Skeletal muscle satellite cell (primary cell): ENCODE data around the gene PTF1A. TPM values are rescaled to one million over a fixed set of nuclear protein-coding genes. Genes with fewer than 3 reads are reported as not detected.
"Not testable (repeated sequence)": the region's sequence is repeated elsewhere in the genome, so short reads cannot be mapped to it uniquely, and the experiment has no call there.

ENCODE experiments used
- H3K27me3 ChIP-seq: 2 replicates; pipeline ENCODE4 v1.7.0; 2013; ENCODE audit warnings: low read length; ENCODE audit not compliant: control insufficient read depth, insufficient read depth
- H3K36me3 ChIP-seq: 2 replicates; pipeline ENCODE4 v1.7.0; 2013; ENCODE audit warnings: mild to moderate bottlenecking, control low read depth, low read length; ENCODE audit not compliant: insufficient read depth
- H3K4me1 ChIP-seq: 2 replicates; pipeline ENCODE4 v1.7.0; 2013; ENCODE audit warnings: low read length; ENCODE audit not compliant: control insufficient read depth, insufficient read depth
- H3K4me2 ChIP-seq: 2 replicates; pipeline ENCODE4 v1.7.0; 2013; ENCODE audit warnings: mild to moderate bottlenecking, low read length
- H3K4me3 ChIP-seq: 2 replicates; pipeline ENCODE4 v1.7.0; 2013; ENCODE audit warnings: low read length
- H3K9ac ChIP-seq: 2 replicates; pipeline ENCODE4 v1.7.0; 2013; ENCODE audit warnings: mild to moderate bottlenecking, low read depth, low read length, moderate library complexity
- H3K9me3 ChIP-seq: replicated peaks from 2 replicates; pipeline ENCODE4 v1.7.0; 2013; ENCODE audit warnings: mild to moderate bottlenecking, control low read depth, low read length
- small RNA-seq: library from RNA; depleted of rRNA; stranded (forward); fragments of <200 nt; gene quantifications from one replicate; pipeline ENCODE3, GENCODE V24; 2012

Gene PTF1A

GRCh38 chr10:23241779-23242178 is 49.7 kb downstream of the PTF1A start:
- not testable (repeated sequence) for H3K27me3 ChIP-seq, H3K9ac ChIP-seq, H3K4me2 ChIP-seq, H3K4me3 ChIP-seq, H3K36me3 ChIP-seq, H3K9me3 ChIP-seq, H3K4me1 ChIP-seq

Small RNAs within 50 kb of the gene (small RNA-seq; reads per million reads assigned to genes)
- gene RF00561 = not detected
